OCI-LY1 (cell line): ENCODE data around the gene KCNB1.

Experiments
- H2AFZ ChIP-seq: fragments of 200-600 bp; sonication (generic), shearing (Covaris generic); 2 replicates; pipeline ENCODE4 v1.6.0; 2014; ENCODE audit warnings: antibody characterized with exemption, mild to moderate bottlenecking, low read length
- H3F3A ChIP-seq: fragments of 200-600 bp; sonication (generic), shearing (Covaris generic); 2 replicates; pipeline ENCODE4 v1.6.0; 2014; ENCODE audit warnings: mild to moderate bottlenecking, antibody characterized with exemption, low read length, moderate library complexity; ENCODE audit not compliant: insufficient read depth
- H3K27ac ChIP-seq: fragments of 200-600 bp; sonication (generic); 2 replicates; pipeline ENCODE4 v1.5.1; 2014; ENCODE audit warnings: low read length, mixed run types, mild to moderate bottlenecking, low read depth; ENCODE audit not compliant: poor library complexity, severe bottlenecking
- H3K27me3 ChIP-seq: fragments of 200-600 bp; sonication (generic); 2 replicates; pipeline ENCODE4 v1.6.0; 2014; ENCODE audit warnings: antibody characterized with exemption, mild to moderate bottlenecking, low read length, moderate library complexity; ENCODE audit not compliant: insufficient read depth
- H3K36me3 ChIP-seq: fragments of 200-600 bp; sonication (generic); 2 replicates; pipeline ENCODE4 v1.6.1; 2014; ENCODE audit warnings: mild to moderate bottlenecking, antibody characterized with exemption, low read length, moderate library complexity, mixed read lengths; ENCODE audit not compliant: insufficient read depth
- H3K4me1 ChIP-seq: fragments of 200-600 bp; sonication (generic); 2 replicates; pipeline ENCODE4 v1.5.1; 2014; ENCODE audit warnings: mild to moderate bottlenecking, low read length, moderate library complexity; ENCODE audit not compliant: insufficient read depth, severe bottlenecking
- H3K4me2 ChIP-seq: fragments of 200-600 bp; sonication (generic), shearing (Covaris generic); 2 replicates; pipeline ENCODE4 v1.6.1; 2014; ENCODE audit warnings: low read length
- H3K4me3 ChIP-seq: fragments of 200-600 bp; sonication (generic); 2 replicates; pipeline ENCODE4 v1.5.1; 2014; ENCODE audit warnings: low read length, low read depth, mild to moderate bottlenecking, mixed read lengths; ENCODE audit not compliant: poor library complexity, severe bottlenecking
- H3K79me2 ChIP-seq: fragments of 200-600 bp; shearing (Covaris generic); 2 replicates; pipeline ENCODE4 v1.6.1; 2016; ENCODE audit warnings: mixed run types, low read length, mixed read lengths; ENCODE audit not compliant: insufficient read depth
- H3K9ac ChIP-seq: fragments of 200-600 bp; sonication (generic), shearing (Covaris generic); 2 replicates; pipeline ENCODE4 v1.6.1; 2014; ENCODE audit warnings: mild to moderate bottlenecking, low read length, mixed read lengths
- H3K9me2 ChIP-seq: fragments of 200-600 bp; sonication (generic), shearing (Covaris generic); 2 replicates; pipeline ENCODE4 v1.6.1; 2014; ENCODE audit warnings: low read depth, mild to moderate bottlenecking, low read length, mixed read lengths
- H3K9me3 ChIP-seq: fragments of 200-600 bp; shearing (Covaris generic); 2 replicates; pipeline ENCODE4 v1.6.1; 2014; ENCODE audit warnings: low read length, mixed read lengths
- H4K20me1 ChIP-seq: fragments of 200-600 bp; sonication (generic), shearing (Covaris generic); 2 replicates; pipeline ENCODE4 v1.6.0; 2016; ENCODE audit warnings: mild to moderate bottlenecking, low read length; ENCODE audit not compliant: insufficient read depth
- EZH2 ChIP-seq: fragments of 200-600 bp; sonication (generic), shearing (Covaris generic); IDR thresholded peaks from 2 replicates; pipeline ENCODE4 v1.8.0; 2017; ENCODE audit warnings: borderline replicate concordance, mixed run types, mild to moderate bottlenecking, antibody characterized with exemption, low read length, moderate library complexity, mixed read lengths
- TF ChIP-seq, protein P1 (sequence below): fragments of 200-600 bp; sonication (generic), shearing (Covaris generic); IDR thresholded peaks from 2 replicates; pipeline ENCODE4 v1.5.1; 2017; ENCODE audit warnings: mild to moderate bottlenecking, antibody characterized with exemption, low read length, moderate library complexity, mixed read lengths

Gene KCNB1

DNA sequence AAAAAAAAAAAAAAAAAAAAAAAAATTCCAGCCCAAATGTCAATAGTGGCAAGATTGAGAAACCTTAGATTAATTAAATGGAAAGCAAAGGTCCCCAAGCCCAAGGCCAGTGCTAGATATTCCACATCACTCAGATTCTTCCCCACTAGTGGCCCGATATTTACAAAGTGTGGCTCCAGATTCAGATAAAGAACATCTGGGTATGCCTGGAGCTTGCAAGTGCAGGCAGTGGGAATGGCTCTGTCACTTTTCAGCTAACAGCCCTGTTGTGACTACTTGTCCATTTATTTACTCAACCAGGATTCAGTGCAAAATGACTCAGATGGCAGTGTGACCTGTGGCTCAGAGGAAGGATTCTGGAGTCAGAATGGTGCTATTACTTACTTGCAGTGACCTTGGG is 8.2 kb upstream of the KCNB1 start:
- TF ChIP-seq, protein P1, sequence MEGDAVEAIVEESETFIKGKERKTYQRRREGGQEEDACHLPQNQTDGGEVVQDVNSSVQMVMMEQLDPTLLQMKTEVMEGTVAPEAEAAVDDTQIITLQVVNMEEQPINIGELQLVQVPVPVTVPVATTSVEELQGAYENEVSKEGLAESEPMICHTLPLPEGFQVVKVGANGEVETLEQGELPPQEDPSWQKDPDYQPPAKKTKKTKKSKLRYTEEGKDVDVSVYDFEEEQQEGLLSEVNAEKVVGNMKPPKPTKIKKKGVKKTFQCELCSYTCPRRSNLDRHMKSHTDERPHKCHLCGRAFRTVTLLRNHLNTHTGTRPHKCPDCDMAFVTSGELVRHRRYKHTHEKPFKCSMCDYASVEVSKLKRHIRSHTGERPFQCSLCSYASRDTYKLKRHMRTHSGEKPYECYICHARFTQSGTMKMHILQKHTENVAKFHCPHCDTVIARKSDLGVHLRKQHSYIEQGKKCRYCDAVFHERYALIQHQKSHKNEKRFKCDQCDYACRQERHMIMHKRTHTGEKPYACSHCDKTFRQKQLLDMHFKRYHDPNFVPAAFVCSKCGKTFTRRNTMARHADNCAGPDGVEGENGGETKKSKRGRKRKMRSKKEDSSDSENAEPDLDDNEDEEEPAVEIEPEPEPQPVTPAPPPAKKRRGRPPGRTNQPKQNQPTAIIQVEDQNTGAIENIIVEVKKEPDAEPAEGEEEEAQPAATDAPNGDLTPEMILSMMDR = no peak
- no peak for TF ChIP-seq EZH2
- peaks cover 3% of the 10 kb centered on the region; the same call in 1 of the 2 replicates for H3K9me3 ChIP-seq
- H3K4me1 ChIP-seq = no peaks in the 10 kb centered on the region
- H3K4me2 ChIP-seq = no peak overlapping the region
- H4K20me1 ChIP-seq = no peaks in the 10 kb centered on the region
- no peaks in the 10 kb centered on the region; the same call in 1 of the 2 replicates for H3K27me3 ChIP-seq
- H3K9ac ChIP-seq = no peak overlapping the region
- no peaks in the 10 kb centered on the region for H3K79me2 ChIP-seq
- no peaks in the 10 kb centered on the region for H3K36me3 ChIP-seq
- H3K27ac ChIP-seq = no peak overlapping the region
- H3K4me3 ChIP-seq = no peak overlapping the region
- H3F3A ChIP-seq = no peaks in the 10 kb centered on the region
- H3K9me2 ChIP-seq = no peaks in the 10 kb centered on the region
- H2AFZ ChIP-seq = no peak overlapping the region

DNA sequence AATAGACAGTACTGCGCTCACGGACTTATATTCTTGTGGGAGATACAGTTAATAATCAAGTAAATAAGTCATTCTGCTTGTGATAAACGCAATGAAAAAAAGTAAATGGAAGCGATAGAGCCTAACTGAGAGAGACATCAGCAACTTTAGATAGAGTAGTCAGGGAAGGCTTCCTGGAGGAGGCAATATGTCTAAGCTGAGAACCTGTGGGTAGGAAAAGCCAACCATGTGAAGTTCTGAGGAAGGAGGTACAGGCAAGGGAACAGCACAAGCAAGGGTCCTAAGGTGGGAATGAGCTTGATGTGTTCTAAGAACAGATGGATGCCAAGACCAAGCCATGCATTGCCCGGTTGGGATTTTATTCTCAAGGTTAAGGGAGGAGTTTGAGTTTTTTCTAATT is 7.2 kb upstream of the KCNB1 start:
- no peak overlapping the region for H2AFZ ChIP-seq
- no peaks in the 10 kb centered on the region; the same call in 1 of the 2 replicates for H3K27me3 ChIP-seq
- H3K36me3 ChIP-seq = no peaks in the 10 kb centered on the region
- H3K4me3 ChIP-seq = no peak overlapping the region
- no peaks in the 10 kb centered on the region for H4K20me1 ChIP-seq
- TF ChIP-seq EZH2 = no peak
- TF ChIP-seq, protein P1 = no peak
- H3K9me2 ChIP-seq = no peaks in the 10 kb centered on the region
- no peaks in the 10 kb centered on the region for H3K4me1 ChIP-seq
- no peak overlapping the region for H3K9ac ChIP-seq
- no peaks in the 10 kb centered on the region for H3F3A ChIP-seq
- peaks cover 3% of the 10 kb centered on the region; the same call in 1 of the 2 replicates for H3K9me3 ChIP-seq
- no peaks in the 10 kb centered on the region for H3K79me2 ChIP-seq
- H3K27ac ChIP-seq = no peak overlapping the region
- no peak overlapping the region for H3K4me2 ChIP-seq

DNA sequence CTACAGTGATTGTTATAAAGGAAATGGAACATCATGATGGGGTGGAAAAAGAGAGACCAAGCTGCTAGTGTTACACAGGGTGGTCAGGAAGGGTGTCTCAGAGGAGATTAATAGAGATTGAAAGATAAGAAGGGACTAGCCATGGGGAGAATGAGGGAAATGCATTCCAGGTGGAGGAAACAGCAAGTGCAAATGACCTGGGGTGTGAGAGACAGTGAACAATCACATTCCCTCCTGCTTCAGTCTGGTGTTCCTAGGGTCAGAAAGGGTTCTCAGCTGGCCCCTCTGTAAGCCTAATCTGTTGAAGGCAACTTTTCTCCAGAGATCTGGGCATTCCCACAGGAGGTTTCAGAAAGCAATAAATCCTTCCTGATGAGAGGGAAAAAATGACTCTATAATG is 3.6 kb upstream of the KCNB1 start:
- no peaks in the 10 kb centered on the region for H3F3A ChIP-seq
- no peaks in the 10 kb centered on the region for H3K9me2 ChIP-seq
- no peak overlapping the region for H3K9ac ChIP-seq
- H3K9me3 ChIP-seq = peaks cover 3% of the 10 kb centered on the region; the same call in 1 of the 2 replicates
- no peak overlapping the region for H2AFZ ChIP-seq
- H3K4me1 ChIP-seq = no peaks in the 10 kb centered on the region
- H3K36me3 ChIP-seq = no peaks in the 10 kb centered on the region
- no peaks in the 10 kb centered on the region; the same call in 1 of the 2 replicates for H3K27me3 ChIP-seq
- no peaks in the 10 kb centered on the region for H3K79me2 ChIP-seq
- H3K4me3 ChIP-seq = no peak overlapping the region
- no peak overlapping the region for H3K27ac ChIP-seq
- H3K4me2 ChIP-seq = no peak overlapping the region
- H4K20me1 ChIP-seq = no peaks in the 10 kb centered on the region
- TF ChIP-seq, protein P1 = no peak
- no peak for TF ChIP-seq EZH2
